ENCODE measurements around the gene STK35.

Gene STK35

GRCh38 chr20:2114127-2114959 lies 12.7 kb downstream of the STK35 start:
- H3K4me3 ChIP-seq (ENCODE audit: low read depth, low read length), result no peak overlapping the region
- DNase-seq (ENCODE audit: low read depth), result no peak
- in situ Hi-C loops (cut with HindIII; ENCODE audit: low sequenced_read_pairs), result no loop called here
- TF ChIP-seq, protein P1, sequence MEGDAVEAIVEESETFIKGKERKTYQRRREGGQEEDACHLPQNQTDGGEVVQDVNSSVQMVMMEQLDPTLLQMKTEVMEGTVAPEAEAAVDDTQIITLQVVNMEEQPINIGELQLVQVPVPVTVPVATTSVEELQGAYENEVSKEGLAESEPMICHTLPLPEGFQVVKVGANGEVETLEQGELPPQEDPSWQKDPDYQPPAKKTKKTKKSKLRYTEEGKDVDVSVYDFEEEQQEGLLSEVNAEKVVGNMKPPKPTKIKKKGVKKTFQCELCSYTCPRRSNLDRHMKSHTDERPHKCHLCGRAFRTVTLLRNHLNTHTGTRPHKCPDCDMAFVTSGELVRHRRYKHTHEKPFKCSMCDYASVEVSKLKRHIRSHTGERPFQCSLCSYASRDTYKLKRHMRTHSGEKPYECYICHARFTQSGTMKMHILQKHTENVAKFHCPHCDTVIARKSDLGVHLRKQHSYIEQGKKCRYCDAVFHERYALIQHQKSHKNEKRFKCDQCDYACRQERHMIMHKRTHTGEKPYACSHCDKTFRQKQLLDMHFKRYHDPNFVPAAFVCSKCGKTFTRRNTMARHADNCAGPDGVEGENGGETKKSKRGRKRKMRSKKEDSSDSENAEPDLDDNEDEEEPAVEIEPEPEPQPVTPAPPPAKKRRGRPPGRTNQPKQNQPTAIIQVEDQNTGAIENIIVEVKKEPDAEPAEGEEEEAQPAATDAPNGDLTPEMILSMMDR (IDR thresholded peaks at IDR 0.05; ENCODE audit: low read depth, low read length, missing control alignments), result no peak

DNA sequence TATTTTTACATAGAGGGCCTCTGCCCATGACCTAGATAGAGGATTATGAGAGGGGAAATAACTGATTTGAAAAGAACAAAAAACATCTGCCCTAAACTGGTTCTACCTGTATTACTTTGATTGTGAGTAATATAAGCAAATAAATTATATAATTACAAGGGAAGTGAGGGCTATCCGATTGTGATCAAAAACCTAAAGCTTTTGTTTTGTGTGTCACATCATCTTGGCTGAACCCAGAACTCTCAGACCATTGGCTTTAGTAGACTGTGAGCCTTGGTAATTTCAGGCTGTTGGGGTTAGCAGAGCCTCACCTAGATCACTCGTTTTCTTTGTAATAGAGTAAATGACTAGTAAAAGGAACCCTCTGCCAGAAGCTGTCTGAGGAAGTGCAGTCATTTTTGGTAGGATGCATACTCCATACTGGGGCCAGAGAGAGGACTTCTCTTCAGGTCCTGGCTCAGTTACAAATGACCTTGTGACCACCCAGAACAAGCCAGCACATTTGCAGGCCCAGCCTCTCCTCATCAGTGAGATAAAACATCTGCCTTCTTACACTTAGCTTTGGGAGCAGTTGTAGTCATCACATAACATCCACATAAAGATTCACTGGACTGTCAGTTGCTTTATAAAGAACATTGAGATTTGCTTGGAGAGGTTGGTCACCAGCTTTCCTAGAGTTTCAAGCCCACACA lies 13.5 kb downstream of the STK35 start:
- TF ChIP-seq, protein P1 (IDR thresholded peaks at IDR 0.05; ENCODE audit: low read depth, low read length, missing control alignments), result no peak
- no peak for DNase-seq (ENCODE audit: low read depth)
- in situ Hi-C loops (cut with HindIII; ENCODE audit: low sequenced_read_pairs), result no loop called here
- H3K4me3 ChIP-seq (ENCODE audit: low read depth, low read length), result no peak overlapping the region

GRCh38 chr20:2116170-2116940 lies 14.7 kb downstream of the STK35 start:
- TF ChIP-seq, protein P1 (IDR thresholded peaks at IDR 0.05; ENCODE audit: low read depth, low read length, missing control alignments), result no peak
- DNase-seq (ENCODE audit: low read depth), result no peak
- in situ Hi-C loops (cut with HindIII; ENCODE audit: low sequenced_read_pairs), result no loop called here

DNA sequence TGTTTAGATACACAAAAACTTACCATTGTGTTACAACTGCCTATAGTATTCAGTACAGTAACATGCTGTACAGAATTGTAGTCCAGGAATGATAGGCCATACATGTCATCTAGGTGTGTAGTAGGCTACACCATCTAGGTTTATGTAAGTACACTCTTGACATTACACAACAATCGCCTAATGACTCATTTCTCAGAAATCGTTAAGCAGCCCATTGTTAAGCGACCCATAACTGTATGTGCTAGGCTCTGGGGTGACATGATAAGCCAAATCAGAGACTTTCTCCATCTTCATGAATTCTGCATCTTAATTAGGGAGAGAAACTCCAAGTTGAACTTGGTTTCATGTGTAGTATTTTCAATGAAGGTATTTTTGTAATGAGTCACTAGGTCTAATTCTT lies 17.2 kb downstream of the STK35 start:
- H3K4me3 ChIP-seq (ENCODE audit: low read depth, low read length), result no peak overlapping the region
- in situ Hi-C loops (cut with HindIII; ENCODE audit: low sequenced_read_pairs), result no loop called here
- no peak for DNase-seq (ENCODE audit: low read depth)
- TF ChIP-seq, protein P1 (IDR thresholded peaks at IDR 0.05; ENCODE audit: low read depth, low read length, missing control alignments), result no peak

More at GRCh38 chr20:2116170-2116940, 14.7 kb downstream of the STK35 start:
- H3K4me3 ChIP-seq (ENCODE audit: low read depth, low read length), result no peak overlapping the region

DNA sequence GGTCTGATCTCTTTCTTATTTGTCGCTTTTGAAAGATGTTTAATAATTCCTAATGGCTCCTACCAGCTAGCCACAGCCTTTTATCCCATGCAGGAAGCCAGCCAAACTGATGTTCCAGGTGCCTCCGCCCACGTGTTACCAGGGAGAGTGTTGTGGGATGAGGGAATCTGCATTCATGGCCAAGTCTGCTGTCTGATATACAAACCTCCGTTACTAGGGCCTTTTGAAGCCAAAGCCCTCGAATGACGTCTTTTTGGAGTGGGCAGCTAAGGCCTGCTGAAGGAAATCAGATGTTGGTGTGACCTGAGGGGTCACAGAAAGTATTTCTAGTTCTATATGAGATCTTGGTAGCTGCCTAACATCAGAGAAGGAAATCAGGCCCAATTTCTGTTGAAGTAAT lies 21.3 kb downstream of the STK35 start:
- H3K4me3 ChIP-seq (ENCODE audit: low read depth, low read length), result no peak overlapping the region
- in situ Hi-C loops (cut with HindIII; ENCODE audit: low sequenced_read_pairs), result no loop called here
- no peak for DNase-seq (ENCODE audit: low read depth)
- TF ChIP-seq, protein P1 (IDR thresholded peaks at IDR 0.05; ENCODE audit: low read depth, low read length, missing control alignments), result no peak

- H3K4me3 ChIP-seq (ENCODE audit: low read depth, low read length), result no peak overlapping the region
- DNase-seq (ENCODE audit: low read depth), result no peak
- TF ChIP-seq, protein P1 (IDR thresholded peaks at IDR 0.05; ENCODE audit: low read depth, low read length, missing control alignments), result no peak
- in situ Hi-C loops (cut with HindIII; ENCODE audit: low sequenced_read_pairs), result no loop called here
Measured at GRCh38 chr20:2123720-2124119, 22.1 kb downstream of the STK35 start.

Data from astrocyte of the cerebellum (primary cell).